HepG2 (cell line): ENCODE results near the gene BCL2L2. TPM values are rescaled to one million over a fixed set of nuclear protein-coding genes. Genes with fewer than 3 reads are reported as not detected.

ENCODE experiments used
- AHR ChIP-seq: IDR thresholded peaks from 2 replicates; pipeline ENCODE4 v1.6.1; 2018; ENCODE audit warnings: missing genetic modification reagents, missing compliant biosample characterization
- EEA1 ChIP-seq: sonication (generic); formaldehyde crosslinking; IDR thresholded peaks from 2 replicates; pipeline ENCODE4 v1.5.1; 2020; ENCODE audit warnings: mild to moderate bottlenecking, missing genetic modification reagents, borderline replicate concordance
- GZF1 ChIP-seq: sonication (generic); formaldehyde crosslinking; IDR thresholded peaks from 2 replicates; pipeline ENCODE4 v1.5.1; 2020; ENCODE audit warnings: mild to moderate bottlenecking, missing genetic modification reagents
- HES4 ChIP-seq: sonication (generic); formaldehyde crosslinking; IDR thresholded peaks from 2 replicates; pipeline ENCODE4 v1.9.0; 2021; ENCODE audit warnings: mild to moderate bottlenecking, missing genetic modification reagents, borderline replicate concordance
- HMG20A ChIP-seq: IDR thresholded peaks from 2 replicates; pipeline ENCODE4 v1.6.1; 2016; ENCODE audit warnings: borderline replicate concordance
- MATR3 ChIP-seq: sonication (generic); formaldehyde crosslinking; IDR thresholded peaks from 2 replicates; pipeline ENCODE4 v1.4.0; 2020; ENCODE audit warnings: missing genetic modification reagents
- ONECUT2 ChIP-seq: sonication (generic); formaldehyde crosslinking; IDR thresholded peaks from 2 replicates; pipeline ENCODE4 v1.4.0; 2020; ENCODE audit warnings: missing genetic modification reagents
- SMAD3 ChIP-seq: sonication (generic); formaldehyde crosslinking; IDR thresholded peaks from 2 replicates; pipeline ENCODE4 v1.4.0; 2020; ENCODE audit warnings: missing genetic modification reagents
- WIZ ChIP-seq: sonication (generic); formaldehyde crosslinking; IDR thresholded peaks from 2 replicates; pipeline ENCODE4 v1.5.1; 2020; ENCODE audit warnings: mild to moderate bottlenecking, missing genetic modification reagents
- ZNF564 ChIP-seq: sonication (generic); formaldehyde crosslinking; IDR thresholded peaks from 2 replicates; pipeline ENCODE4 v1.8.1; 2023; ENCODE audit warnings: mild to moderate bottlenecking, missing genetic modification reagents
- polyA plus RNA-seq, 8 experiments: library from polyadenylated mRNA; depleted of rRNA in 3 of 8; stranded (reverse) in 7 of 8; unstranded in 1 of 8; fragments of >200 nt; fragmentation: Illumina TruSeq in 4 of 8; extraction: Trizol in 4 of 8; gene quantifications; 2 replicates each; pipeline versions ENCODE4 v1.2.1 to v1.2.3, GENCODE V29; 2011 to 2016; ENCODE audit warnings: low read depth in 4 of 8, missing spikeins in 1 of 8, mixed read lengths in 1 of 8; ENCODE audit not compliant: insufficient read depth in 1 of 8
- total RNA-seq, 5 experiments: library from RNA; depleted of rRNA; stranded (reverse); fragments of >200 nt; fragmentation: Illumina TruSeq; extraction: Trizol; gene quantifications; 2 replicates each; pipeline ENCODE4 v1.2.3, GENCODE V29; 2016; ENCODE audit warnings: low read depth in 1 of 5
- TF ChIP-seq, protein P1 (sequence below): IDR thresholded peaks from 2 replicates; pipeline ENCODE4 v1.6.1; 2016; ENCODE audit warnings: low read depth, missing genetic modification reagents, missing compliant biosample characterization
- TF ChIP-seq, protein P2 (sequence below), 2 experiments: sonication (generic) in 1 of 2; formaldehyde crosslinking in 1 of 2; IDR thresholded peaks; 2 replicates each; pipeline versions ENCODE4 v1.4.0 to v1.6.1; 2016 to 2020; ENCODE audit warnings: borderline replicate concordance in 1 of 2, low read depth in 1 of 2, mild to moderate bottlenecking in 1 of 2, missing genetic modification reagents in 1 of 2
- TF ChIP-seq, protein P3 (sequence below): sonication (generic); formaldehyde crosslinking; IDR thresholded peaks from 2 replicates; pipeline ENCODE4 v1.8.1; 2023; ENCODE audit warnings: mild to moderate bottlenecking, moderate library complexity, missing genetic modification reagents
- TF ChIP-seq, protein P4 (sequence below): sonication (generic); formaldehyde crosslinking; IDR thresholded peaks from 2 replicates; pipeline ENCODE4 v1.4.0; 2020; ENCODE audit warnings: missing genetic modification reagents
- TF ChIP-seq, protein P5 (sequence below): sonication (generic); formaldehyde crosslinking; IDR thresholded peaks from 2 replicates; pipeline ENCODE4 v1.5.0; 2020; ENCODE audit warnings: missing genetic modification reagents

Gene BCL2L2
- total and polyA plus RNA-seq, 2 of the 13 experiments (the other 11 are each of a cell fraction or from before 2014, with no cell fraction given), result 28.1 to 49.8 TPM

DNA sequence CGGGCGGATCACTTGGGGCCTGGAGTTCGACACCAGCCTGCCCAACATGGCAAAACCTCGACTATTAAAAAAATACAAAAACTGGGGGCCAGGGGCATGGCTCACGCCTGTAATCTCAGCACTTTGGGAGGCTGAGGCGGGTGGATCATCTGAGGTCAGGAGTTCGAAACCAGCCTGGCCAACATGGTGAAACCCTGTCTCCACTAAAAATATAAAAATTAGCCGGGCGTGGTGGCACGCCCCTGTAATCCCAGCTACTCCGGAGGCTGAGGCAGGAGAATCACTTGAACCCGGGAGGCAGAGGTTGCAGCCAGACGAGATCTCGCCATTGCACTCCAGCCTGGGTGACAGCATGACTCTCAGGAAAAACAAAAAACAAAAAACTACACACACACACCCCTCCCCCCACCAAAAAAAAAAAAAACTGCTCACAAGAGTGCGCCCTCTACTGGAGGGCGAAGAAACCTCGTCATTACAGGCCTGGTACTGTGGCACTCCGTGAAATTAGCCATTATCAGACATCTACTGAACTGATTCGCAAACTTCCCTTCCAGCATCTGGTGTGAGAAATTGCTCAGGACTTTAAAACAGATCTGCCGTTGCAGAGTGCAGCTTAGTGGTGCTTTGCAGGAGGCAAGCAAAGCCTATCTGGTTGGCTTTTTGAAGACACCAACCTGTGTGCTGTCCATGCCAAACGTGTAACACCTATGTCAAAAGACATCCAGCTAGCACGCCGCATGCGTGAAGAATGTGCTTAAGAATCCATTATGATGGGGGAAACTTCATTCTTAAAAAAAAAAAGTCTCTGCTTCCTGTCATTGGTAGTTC is 11.7 kb upstream of the BCL2L2 start (continued):
- TF ChIP-seq, protein P1, sequence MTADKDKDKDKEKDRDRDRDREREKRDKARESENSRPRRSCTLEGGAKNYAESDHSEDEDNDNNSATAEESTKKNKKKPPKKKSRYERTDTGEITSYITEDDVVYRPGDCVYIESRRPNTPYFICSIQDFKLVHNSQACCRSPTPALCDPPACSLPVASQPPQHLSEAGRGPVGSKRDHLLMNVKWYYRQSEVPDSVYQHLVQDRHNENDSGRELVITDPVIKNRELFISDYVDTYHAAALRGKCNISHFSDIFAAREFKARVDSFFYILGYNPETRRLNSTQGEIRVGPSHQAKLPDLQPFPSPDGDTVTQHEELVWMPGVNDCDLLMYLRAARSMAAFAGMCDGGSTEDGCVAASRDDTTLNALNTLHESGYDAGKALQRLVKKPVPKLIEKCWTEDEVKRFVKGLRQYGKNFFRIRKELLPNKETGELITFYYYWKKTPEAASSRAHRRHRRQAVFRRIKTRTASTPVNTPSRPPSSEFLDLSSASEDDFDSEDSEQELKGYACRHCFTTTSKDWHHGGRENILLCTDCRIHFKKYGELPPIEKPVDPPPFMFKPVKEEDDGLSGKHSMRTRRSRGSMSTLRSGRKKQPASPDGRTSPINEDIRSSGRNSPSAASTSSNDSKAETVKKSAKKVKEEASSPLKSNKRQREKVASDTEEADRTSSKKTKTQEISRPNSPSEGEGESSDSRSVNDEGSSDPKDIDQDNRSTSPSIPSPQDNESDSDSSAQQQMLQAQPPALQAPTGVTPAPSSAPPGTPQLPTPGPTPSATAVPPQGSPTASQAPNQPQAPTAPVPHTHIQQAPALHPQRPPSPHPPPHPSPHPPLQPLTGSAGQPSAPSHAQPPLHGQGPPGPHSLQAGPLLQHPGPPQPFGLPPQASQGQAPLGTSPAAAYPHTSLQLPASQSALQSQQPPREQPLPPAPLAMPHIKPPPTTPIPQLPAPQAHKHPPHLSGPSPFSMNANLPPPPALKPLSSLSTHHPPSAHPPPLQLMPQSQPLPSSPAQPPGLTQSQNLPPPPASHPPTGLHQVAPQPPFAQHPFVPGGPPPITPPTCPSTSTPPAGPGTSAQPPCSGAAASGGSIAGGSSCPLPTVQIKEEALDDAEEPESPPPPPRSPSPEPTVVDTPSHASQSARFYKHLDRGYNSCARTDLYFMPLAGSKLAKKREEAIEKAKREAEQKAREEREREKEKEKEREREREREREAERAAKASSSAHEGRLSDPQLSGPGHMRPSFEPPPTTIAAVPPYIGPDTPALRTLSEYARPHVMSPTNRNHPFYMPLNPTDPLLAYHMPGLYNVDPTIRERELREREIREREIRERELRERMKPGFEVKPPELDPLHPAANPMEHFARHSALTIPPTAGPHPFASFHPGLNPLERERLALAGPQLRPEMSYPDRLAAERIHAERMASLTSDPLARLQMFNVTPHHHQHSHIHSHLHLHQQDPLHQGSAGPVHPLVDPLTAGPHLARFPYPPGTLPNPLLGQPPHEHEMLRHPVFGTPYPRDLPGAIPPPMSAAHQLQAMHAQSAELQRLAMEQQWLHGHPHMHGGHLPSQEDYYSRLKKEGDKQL (CRISPR knock-in tag), result no peak
- TF ChIP-seq AHR (CRISPR knock-in tag) (peak; percentile 36; the same call in 1 of the 2 replicates), WIZ (CRISPR knock-in tag) (no peak), ZNF564 (CRISPR knock-in tag) (no peak), ONECUT2 (CRISPR knock-in tag) (0 out of 2 replicates have a peak, but pooled peaks have one; percentile 40), HMG20A (CRISPR knock-in tag) (no peak), SMAD3 (CRISPR knock-in tag) (peak; percentile 9; the same call in 1 of the 2 replicates), MATR3 (CRISPR knock-in tag) (no peak), EEA1 (CRISPR knock-in tag) (no peak), HES4 (CRISPR knock-in tag) (no peak), GZF1 (CRISPR knock-in tag) (no peak)
- TF ChIP-seq, protein P2, sequence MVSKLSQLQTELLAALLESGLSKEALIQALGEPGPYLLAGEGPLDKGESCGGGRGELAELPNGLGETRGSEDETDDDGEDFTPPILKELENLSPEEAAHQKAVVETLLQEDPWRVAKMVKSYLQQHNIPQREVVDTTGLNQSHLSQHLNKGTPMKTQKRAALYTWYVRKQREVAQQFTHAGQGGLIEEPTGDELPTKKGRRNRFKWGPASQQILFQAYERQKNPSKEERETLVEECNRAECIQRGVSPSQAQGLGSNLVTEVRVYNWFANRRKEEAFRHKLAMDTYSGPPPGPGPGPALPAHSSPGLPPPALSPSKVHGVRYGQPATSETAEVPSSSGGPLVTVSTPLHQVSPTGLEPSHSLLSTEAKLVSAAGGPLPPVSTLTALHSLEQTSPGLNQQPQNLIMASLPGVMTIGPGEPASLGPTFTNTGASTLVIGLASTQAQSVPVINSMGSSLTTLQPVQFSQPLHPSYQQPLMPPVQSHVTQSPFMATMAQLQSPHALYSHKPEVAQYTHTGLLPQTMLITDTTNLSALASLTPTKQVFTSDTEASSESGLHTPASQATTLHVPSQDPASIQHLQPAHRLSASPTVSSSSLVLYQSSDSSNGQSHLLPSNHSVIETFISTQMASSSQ (IDR thresholded peaks at IDR 0.05; ENCODE audit: low read depth), result peak; percentile 38; the same call in 1 of the 2 replicates
- TF ChIP-seq, protein P2 (CRISPR knock-in tag; IDR thresholded peaks at IDR 0.05; ENCODE audit: borderline replicate concordance), result no peak
- TF ChIP-seq, protein P3, sequence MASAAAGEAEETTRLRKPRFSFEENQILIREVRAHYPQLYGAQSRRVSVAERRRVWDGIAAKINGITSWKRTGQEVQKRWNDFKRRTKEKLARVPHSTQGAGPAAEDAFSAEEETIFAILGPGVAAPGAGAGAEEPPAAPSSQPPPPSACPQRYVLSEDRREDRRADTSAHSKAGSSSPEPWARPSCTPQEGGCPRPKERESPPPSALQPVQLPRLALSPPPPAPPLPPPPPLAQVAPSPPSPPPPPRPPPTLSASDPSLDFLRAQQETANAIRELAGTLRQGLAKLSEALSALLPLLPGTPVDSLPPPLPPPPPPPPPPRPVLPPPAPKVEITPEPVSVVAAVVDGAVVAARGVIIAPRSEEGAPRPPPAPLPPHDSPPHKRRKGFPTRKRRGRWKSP (CRISPR knock-in tag), result no peak
- TF ChIP-seq, protein P4, sequence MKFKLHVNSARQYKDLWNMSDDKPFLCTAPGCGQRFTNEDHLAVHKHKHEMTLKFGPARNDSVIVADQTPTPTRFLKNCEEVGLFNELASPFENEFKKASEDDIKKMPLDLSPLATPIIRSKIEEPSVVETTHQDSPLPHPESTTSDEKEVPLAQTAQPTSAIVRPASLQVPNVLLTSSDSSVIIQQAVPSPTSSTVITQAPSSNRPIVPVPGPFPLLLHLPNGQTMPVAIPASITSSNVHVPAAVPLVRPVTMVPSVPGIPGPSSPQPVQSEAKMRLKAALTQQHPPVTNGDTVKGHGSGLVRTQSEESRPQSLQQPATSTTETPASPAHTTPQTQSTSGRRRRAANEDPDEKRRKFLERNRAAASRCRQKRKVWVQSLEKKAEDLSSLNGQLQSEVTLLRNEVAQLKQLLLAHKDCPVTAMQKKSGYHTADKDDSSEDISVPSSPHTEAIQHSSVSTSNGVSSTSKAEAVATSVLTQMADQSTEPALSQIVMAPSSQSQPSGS (CRISPR knock-in tag), result no peak
- TF ChIP-seq, protein P5, sequence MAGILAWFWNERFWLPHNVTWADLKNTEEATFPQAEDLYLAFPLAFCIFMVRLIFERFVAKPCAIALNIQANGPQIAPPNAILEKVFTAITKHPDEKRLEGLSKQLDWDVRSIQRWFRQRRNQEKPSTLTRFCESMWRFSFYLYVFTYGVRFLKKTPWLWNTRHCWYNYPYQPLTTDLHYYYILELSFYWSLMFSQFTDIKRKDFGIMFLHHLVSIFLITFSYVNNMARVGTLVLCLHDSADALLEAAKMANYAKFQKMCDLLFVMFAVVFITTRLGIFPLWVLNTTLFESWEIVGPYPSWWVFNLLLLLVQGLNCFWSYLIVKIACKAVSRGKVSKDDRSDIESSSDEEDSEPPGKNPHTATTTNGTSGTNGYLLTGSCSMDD, result no peak
